ENCODE measurements around the gene CHST15.

DNA sequence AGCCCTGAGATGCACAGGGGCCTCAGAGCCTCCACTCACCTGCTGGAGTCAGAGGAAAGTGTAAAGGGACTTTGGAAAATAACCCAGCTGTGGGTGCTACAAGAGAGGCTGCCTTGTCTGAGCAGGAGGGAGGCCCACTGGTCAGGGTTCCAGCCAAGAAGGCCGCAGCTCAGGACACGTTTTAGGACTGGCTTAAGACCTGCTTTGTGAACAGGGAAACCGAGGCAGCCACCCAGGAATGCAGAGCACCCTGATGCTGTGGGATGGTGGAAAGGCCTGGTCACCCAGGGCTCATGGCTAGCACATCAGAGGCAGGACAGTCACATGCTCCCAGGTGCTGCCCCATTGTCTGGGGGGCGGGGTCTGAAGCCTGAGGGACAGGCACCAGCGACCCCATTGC lies 38.9 kb upstream of the CHST15 start:
- TF ChIP-seq CTCF (IDR thresholded peaks at IDR 0.05; ENCODE audit: low read depth, low read length, poor library complexity, severe bottlenecking) (no peak), EZH2phosphoT487 (IDR thresholded peaks at IDR 0.05; ENCODE audit: borderline replicate concordance, low read length) (no peak)
